ENCODE measurements around the gene CD7. TPM values are rescaled to one million over a fixed set of nuclear protein-coding genes. Genes with fewer than 3 reads are reported as not detected.

CD7 gene
- total RNA-seq, 2 donors from 2014 or later, result 0.55 to 0.80 TPM

DNA sequence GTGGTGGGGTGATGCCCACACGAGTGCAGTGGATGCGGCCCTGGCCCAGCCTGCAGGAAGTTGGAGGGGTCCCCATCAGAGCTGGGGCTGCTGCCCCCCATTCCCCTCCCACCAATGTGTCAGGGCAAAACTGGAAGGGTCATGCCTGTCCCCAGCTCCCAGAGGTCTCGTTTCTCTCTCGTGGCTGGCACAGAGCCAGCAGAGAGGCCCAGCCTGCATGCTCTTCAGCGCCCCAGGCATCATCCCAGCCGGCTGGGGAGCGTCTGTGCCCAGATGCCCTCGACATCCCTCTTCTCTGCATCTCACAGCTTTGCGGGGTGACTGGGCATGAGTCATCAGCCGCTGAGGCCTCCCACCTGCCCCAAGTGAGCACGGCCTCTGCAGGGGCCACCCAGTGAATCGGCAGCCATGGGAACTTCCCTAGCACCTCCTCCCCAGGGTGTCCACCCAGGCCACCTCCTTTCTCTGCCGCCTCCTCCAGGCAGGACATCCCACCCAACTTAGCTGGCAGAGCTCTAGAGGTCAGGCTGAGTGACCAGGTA, 34.1 kb downstream of the CD7 start:
- no peaks in the 10 kb centered on the region for H3K36me3 ChIP-seq (ENCODE audit: control insufficient read depth, insufficient read depth, low read length)
- no peaks in the 10 kb centered on the region for H3K27me3 ChIP-seq (ENCODE audit: control insufficient read depth, insufficient read depth, low read length, poor library complexity, severe bottlenecking)
- H3K4me3 ChIP-seq (ENCODE audit: low read length), result no peak overlapping the region
- Mint-ChIP-seq H3K27me3 (ENCODE audit: insufficient read depth) (peaks cover 42% of the 10 kb centered on the region), H3K9me3 (peaks cover 15% of the 10 kb centered on the region), H3K27ac (no peak overlapping the region), H3K4me3 (no peak overlapping the region), H3K4me1 (peaks cover 9% of the 10 kb centered on the region), H3K36me3 (ENCODE audit: low read depth) (no peaks in the 10 kb centered on the region)
- H3K4me1 ChIP-seq (ENCODE audit: control insufficient read depth, insufficient read depth, low read length), result peaks cover under 1% of the 10 kb centered on the region
- H3K9ac ChIP-seq (ENCODE audit: extremely low read depth, low read length, poor library complexity, severe bottlenecking), result no peak overlapping the region
- H3K27ac ChIP-seq (ENCODE audit: low read depth, low read length), result no peak overlapping the region
- 86 to 92% methylated on average over 11 to 13 of the region's 13 CpGs for WGBS, 2 experiments (ENCODE audit: insufficient coverage in 1 of 2, insufficient read length in 1 of 2)
- TF ChIP-seq, protein P1, sequence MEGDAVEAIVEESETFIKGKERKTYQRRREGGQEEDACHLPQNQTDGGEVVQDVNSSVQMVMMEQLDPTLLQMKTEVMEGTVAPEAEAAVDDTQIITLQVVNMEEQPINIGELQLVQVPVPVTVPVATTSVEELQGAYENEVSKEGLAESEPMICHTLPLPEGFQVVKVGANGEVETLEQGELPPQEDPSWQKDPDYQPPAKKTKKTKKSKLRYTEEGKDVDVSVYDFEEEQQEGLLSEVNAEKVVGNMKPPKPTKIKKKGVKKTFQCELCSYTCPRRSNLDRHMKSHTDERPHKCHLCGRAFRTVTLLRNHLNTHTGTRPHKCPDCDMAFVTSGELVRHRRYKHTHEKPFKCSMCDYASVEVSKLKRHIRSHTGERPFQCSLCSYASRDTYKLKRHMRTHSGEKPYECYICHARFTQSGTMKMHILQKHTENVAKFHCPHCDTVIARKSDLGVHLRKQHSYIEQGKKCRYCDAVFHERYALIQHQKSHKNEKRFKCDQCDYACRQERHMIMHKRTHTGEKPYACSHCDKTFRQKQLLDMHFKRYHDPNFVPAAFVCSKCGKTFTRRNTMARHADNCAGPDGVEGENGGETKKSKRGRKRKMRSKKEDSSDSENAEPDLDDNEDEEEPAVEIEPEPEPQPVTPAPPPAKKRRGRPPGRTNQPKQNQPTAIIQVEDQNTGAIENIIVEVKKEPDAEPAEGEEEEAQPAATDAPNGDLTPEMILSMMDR (conservative IDR thresholded peaks at IDR 0.05), result no peak
- DNase-seq, result no peak
- peaks cover 9% of the 10 kb centered on the region for H3K9me3 ChIP-seq (ENCODE audit: control insufficient read depth, low read length)

DNA sequence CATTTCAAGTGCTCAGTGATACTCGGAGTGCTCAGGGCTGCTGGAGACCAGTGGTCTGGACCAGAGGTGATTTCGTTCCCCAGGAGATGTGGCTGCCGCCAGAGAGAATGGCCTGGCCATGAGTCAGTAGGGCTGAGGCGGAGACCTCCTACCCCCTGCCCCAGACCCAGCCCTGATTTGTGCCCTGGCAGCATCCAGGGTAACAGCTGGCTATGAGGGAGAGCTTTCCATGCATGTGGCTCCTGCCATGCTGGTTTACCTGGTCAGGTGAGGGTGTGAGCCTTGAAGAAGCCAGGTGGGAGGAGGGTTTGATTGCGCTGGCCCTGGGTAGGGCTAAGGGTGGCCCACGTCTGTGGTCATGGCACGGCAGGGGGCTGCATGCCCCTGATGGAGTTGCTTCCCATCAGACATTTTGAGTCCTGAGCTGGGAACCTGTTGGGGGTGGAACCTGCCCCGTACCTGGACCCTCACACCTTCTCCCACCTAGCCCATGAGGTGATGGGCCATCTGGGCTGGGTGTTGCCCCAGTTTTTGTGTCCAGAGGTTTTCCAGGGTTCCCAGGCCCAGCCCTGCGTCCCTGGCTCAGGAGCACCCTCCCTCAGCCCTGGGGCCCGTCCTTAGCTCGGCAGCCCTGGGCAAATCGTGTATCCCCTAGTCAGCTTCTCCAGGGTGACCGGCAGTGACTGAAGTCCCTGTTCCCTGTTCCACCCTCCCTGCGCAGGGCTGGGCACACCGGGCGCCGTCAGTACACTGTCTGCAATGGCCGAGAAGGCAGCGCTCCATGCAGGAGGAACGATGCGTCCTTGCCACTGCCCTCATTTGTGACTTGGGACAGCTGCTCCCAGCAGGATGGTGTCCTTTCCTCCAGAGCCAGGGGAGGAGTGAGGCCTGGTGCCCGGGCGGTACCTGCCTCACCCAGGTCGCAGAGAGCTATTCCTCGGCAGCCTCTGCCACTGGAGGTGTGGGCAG, 34.9 kb downstream of the CD7 start:
- no peak overlapping the region for H3K27ac ChIP-seq (ENCODE audit: low read depth, low read length)
- H3K4me3 Mint-ChIP-seq, result no peak overlapping the region
- peaks cover 8% of the 10 kb centered on the region for H3K4me1 ChIP-seq (ENCODE audit: control insufficient read depth, insufficient read depth, low read length)
- no peak overlapping the region for H3K4me3 ChIP-seq (ENCODE audit: low read length)
- H3K27me3 Mint-ChIP-seq (ENCODE audit: insufficient read depth), result peaks cover 40% of the 10 kb centered on the region
- H3K36me3 Mint-ChIP-seq (ENCODE audit: low read depth), result no peaks in the 10 kb centered on the region
- no peak overlapping the region for H3K9ac ChIP-seq (ENCODE audit: extremely low read depth, low read length, poor library complexity, severe bottlenecking)
- no peaks in the 10 kb centered on the region for H3K27me3 ChIP-seq (ENCODE audit: control insufficient read depth, insufficient read depth, low read length, poor library complexity, severe bottlenecking)
- peaks cover 6% of the 10 kb centered on the region for H3K9me3 ChIP-seq (ENCODE audit: control insufficient read depth, low read length)
- no peaks in the 10 kb centered on the region for H3K36me3 ChIP-seq (ENCODE audit: control insufficient read depth, insufficient read depth, low read length)
- H3K27ac Mint-ChIP-seq, result no peak overlapping the region
- DNase-seq, result no peak
- peaks cover 9% of the 10 kb centered on the region for H3K9me3 Mint-ChIP-seq
- WGBS, 2 experiments (ENCODE audit: insufficient coverage in 1 of 2, insufficient read length in 1 of 2), result 88 to 92% methylated on average over 10 to 25 of the region's 25 CpGs
- TF ChIP-seq, protein P1 (conservative IDR thresholded peaks at IDR 0.05), result no peak
- peaks cover 14% of the 10 kb centered on the region for H3K4me1 Mint-ChIP-seq

- Histone ChIP-seq H3K27me3 (ENCODE audit: control insufficient read depth, insufficient read depth, low read length, poor library complexity, severe bottlenecking) (no peaks in the 10 kb centered on the region), H3K4me3 (ENCODE audit: low read length) (no peak overlapping the region), H3K9me3 (ENCODE audit: control insufficient read depth, low read length) (no peaks in the 10 kb centered on the region), H3K36me3 (ENCODE audit: control insufficient read depth, insufficient read depth, low read length) (no peaks in the 10 kb centered on the region), H3K9ac (ENCODE audit: extremely low read depth, low read length, poor library complexity, severe bottlenecking) (no peak overlapping the region), H3K27ac (ENCODE audit: low read depth, low read length) (no peak overlapping the region), H3K4me1 (ENCODE audit: control insufficient read depth, insufficient read depth, low read length) (peaks cover 12% of the 10 kb centered on the region)
- H3K9me3 Mint-ChIP-seq, result peaks cover 3% of the 10 kb centered on the region
- H3K4me1 Mint-ChIP-seq, result peaks cover 19% of the 10 kb centered on the region
- TF ChIP-seq, protein P1 (conservative IDR thresholded peaks at IDR 0.05), result no peak
- WGBS, 2 experiments (ENCODE audit: insufficient coverage in 1 of 2, insufficient read length in 1 of 2), result 92% methylated on average over 11 to 22 of the region's 22 CpGs
- no peaks in the 10 kb centered on the region for H3K36me3 Mint-ChIP-seq (ENCODE audit: low read depth)
- no peak overlapping the region for H3K27ac Mint-ChIP-seq
- no peak for DNase-seq
- peaks cover 41% of the 10 kb centered on the region for H3K27me3 Mint-ChIP-seq (ENCODE audit: insufficient read depth)
- no peak overlapping the region for H3K4me3 Mint-ChIP-seq
These were observed 35.7 kb downstream of the CD7 start for GRCh38 chr17:82281502-82282238.
